HG03520 (cell line): Measurements from ENCODE around the gene MANF.
A peak's percentile ranks its signal among the peaks of the same experiment; 100 is the strongest.

Experiments used
- ATAC-seq: cut with Tn5 transposase; IDR thresholded peaks from one replicate; pipeline ENCODE4 v1.9.1; 2021; ENCODE audit warnings: mild to moderate bottlenecking, moderate library complexity; ENCODE audit not compliant: unreplicated experiment

The MANF gene

GRCh38 chr3:51389423-51390183 is 4.5 kb downstream of the MANF start:
- ATAC-seq, result no peak

GRCh38 chr3:51390246-51391074 is 5.4 kb downstream of the MANF start:
- peak; percentile 4 for ATAC-seq

DNA sequence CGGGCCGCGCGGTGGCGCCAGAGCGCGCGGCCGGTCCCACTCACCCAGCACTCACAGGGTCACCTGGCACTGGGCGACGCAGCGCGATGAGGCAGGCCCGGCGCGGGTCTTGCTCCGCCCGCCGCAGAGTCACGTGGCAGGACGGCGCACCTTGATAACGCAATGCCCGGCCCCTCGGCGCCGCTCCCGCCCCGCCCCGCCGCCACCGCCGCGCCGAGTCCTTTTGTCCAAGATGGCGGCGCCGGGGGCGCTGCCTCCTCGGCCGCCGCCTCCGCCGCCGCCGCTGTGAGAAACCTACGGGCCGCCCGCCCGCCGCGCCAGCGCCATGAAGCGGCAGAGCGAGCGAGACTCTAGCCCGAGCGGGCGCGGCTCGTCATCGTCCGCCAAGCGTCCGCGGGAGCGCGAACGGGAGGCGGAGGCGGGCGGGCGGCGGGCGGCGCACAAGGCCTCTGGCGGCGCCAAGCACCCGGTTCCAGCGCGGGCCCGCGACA is 6.0 kb downstream of the MANF start, which contains the start of gene RBM15B:
Gene RBM15B, plus strand, starts transcription at position 211 of the 491 bp plus-strand sequence. Its CDS starts 115 bp downstream, at position 326.
- ATAC-seq, result peak; percentile 89

DNA sequence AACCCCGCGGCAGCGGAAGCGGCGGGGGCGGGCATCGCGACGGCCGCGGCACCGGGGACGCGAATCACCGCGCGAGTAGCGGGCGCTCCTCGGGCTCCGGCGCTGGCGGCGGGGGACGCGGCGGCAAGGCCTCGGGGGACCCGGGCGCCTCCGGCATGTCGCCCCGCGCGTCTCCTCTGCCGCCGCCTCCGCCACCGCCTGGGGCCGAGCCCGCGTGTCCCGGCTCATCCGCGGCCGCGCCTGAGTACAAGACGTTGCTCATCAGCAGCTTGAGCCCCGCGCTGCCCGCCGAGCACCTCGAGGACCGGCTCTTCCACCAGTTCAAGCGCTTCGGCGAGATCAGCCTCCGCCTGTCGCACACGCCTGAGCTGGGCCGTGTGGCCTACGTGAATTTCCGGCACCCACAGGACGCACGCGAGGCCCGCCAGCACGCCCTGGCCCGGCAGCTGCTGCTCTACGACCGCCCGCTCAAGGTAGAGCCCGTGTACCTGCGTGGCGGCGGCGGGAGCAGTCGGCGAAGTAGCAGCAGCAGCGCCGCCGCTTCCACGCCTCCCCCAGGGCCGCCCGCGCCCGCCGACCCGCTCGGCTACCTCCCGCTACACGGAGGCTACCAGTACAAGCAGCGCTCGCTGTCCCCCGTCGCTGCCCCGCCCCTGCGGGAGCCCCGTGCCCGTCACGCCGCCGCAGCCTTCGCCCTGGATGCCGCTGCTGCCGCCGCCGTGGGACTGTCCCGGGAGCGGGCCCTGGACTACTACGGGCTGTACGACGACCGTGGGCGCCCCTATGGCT is 6.7 kb downstream of the MANF start:
- peak; percentile 11 for ATAC-seq

- ATAC-seq, result no peak
Measured at GRCh38 chr3:51392355-51393133, 7.5 kb downstream of the MANF start.

DNA sequence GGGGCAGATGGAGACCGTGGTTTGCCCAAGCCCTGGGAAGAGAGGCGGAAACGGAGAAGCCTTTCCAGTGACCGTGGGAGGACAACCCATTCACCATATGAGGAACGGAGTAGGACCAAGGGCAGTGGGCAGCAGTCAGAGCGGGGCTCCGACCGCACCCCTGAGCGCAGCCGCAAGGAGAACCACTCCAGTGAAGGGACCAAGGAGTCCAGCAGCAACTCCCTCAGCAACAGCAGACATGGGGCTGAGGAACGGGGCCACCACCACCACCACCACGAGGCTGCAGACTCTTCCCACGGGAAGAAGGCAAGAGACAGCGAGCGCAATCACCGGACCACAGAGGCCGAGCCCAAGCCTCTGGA is 8.0 kb downstream of the MANF start:
- no peak for ATAC-seq

- ATAC-seq, result no peak
Measured at GRCh38 chr3:51393564-51393963, 8.5 kb downstream of the MANF start.

GRCh38 chr3:51394541-51394940 is 9.4 kb downstream of the MANF start:
- no peak for ATAC-seq

- ATAC-seq, result no peak
Measured at GRCh38 chr3:51395493-51396213, 10.6 kb downstream of the MANF start.

DNA sequence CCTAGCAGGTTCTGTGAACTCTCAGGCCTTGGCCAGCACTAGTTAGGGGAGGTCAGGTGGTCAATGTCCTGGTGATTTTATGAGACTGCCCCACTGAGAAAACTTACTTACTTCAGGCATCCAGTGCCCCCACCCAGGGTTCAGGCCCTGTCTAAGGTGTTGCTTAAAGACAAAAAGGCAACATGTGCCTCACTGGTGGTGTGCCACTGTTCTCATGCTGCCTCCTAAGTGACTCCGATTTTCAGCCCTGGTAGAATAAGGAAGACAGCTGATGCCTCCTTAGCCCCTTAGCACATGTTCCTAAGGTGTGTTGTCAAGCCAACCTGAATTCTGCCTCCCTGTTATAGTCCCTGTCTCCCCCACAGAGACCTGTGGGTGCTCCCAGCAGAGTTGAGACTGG is 11.3 kb downstream of the MANF start:
- ATAC-seq, result no peak

DNA sequence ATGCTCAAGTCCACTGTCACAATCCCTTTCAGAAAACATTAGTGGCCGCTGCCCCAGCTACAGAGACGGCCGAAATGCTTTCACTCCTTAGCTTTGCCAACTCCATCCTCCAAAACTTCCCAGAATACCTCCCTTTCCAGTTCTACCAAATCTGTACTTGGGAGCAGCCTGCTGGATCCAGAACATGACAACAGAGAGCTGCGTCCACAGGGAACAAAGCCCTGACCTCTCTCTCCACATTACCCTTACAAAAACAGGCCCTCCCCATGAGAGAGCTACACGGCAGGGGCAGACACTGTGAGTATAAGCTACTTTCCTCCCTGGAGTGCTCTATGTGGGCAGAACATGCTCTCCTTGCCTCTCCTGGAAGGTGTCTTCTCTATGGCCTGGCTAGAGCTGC is 12.3 kb downstream of the MANF start:
- ATAC-seq, result no peak

DNA sequence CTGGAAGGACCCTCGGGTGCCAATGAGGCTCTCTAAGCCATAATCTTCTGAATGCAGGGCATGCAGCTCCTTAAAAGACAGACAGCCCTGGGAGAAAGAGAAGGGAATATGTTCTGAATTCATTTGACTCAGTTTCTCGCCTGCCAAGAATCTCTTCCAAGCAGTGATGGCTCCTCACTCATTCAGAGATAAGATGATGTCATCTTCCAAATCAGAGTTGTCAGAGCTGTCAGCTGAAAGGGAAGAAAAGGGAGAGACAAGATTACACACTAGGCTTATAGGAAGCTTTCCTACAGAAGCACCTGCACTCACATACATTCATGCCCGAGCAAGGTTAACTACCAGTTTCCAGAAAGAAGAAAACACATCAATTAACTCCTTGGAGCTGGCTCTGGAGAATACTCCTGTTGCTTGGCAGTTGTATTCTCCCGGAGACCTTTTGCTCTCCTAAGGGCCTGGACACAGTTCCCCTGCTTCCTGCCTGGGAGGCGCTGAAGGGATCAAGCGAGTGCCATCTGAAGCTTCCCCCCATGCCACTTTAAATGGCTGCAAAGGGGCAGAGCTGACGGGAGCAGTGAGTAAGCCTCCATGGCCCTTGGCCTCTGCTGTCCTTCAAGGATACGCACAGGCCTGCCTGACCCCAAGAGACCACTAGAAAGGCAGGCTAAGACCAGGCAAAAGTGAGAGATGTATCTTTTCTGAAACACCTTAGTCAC is 13.7 kb downstream of the MANF start:
- ATAC-seq, result no peak

DNA sequence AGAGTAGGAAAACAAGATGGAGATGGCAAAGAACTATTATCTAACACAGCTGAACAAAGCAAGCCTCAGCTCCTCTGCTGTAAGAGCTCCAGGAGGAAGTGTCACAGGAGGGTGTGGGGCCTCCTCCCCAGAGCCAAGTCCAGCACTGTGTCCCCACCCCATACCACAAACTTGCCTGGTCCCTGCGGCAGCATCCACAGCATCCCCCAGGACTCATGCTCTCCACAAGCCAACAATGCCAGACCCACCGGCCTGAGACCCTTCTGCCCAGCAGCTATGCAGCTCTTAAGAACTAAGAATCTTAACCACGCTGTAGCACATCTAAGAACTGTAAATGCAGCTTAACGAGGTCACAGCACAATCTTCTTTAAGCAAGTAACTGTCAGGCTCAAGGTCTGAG is 15.1 kb downstream of the MANF start:
- no peak for ATAC-seq

DNA sequence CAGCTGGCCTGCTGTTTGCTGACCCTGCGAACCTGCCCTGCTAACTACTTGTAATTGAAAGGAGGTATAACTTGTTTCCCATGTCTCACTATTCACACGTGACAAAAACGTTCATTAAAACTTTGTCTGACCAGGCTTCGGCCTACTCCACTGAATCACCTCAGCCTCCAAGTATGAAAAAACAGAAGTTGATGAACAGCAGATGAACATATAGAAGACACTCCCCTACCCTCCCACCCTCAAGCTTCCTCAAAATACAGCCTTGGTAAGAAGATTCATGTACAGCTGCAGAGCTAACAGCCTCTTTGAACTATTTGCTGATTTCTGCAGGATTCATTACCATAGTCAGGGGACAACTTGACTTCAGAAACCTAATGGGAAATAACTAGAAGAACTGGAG is 16.6 kb downstream of the MANF start:
- ATAC-seq, result no peak

DNA sequence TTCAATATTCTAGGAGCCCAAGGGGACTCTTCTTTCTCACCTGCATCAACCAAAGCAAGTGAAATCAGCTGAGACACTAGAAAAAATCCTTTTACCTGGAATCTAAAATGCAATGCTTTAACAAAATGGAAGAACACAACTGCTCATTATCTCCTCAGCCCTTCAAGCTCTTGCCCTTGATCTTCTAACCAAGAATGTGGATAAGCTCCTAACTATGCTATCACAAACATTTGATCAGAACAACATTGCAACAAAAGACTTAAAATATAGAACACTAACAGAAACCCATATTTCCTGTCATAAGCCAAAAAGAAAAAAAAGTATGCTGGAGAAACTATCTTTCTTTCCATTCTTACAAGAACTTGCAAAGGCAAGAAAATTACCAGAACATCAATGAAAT is 18.6 kb downstream of the MANF start:
- no peak for ATAC-seq

DNA sequence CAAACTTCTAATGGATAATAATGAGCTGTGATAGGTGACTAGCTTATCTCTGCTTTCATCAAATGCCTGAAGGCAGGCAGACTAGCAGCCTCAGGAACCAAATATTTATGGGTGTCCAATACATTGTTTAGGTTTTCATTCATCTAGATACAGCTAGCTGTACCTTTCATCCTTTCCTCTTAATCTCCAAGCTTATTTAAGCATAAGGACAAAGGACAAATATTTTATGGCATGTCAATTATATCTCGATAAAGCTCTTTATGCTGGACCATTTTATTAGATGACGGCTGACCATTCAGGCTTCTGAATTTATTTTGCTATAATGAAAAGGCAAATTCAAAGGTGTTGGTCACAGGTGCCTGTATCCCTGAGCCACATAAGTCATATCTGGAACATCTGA is 22.9 kb downstream of the MANF start:
- no peak for ATAC-seq

DNA sequence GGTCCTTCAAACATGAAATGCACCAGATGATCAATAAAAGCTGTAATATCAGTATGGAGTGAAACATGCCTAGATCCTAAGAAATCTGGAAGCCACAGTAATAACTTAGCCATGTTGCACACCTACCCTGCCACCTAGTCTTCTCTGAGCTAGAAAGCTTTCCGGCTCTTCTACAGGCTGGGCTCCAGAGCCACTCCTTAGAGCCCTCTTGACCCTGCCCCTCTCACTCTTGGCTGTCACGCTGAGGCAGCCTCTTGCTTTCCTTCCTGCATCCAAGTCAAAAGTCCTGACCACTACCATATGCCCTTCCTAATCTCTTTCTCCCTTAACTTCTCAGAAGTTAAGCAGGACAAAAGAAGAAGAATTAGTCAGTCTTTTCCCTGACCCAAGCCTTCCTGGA is 23.7 kb downstream of the MANF start:
- ATAC-seq, result no peak

- ATAC-seq, result no peak
Measured at GRCh38 chr3:51422211-51422610, 37.1 kb downstream of the MANF start.

- no peak for ATAC-seq
Measured at GRCh38 chr3:51426921-51427320, 41.8 kb downstream of the MANF start.
